Measurements from ENCODE around the gene RBMY1J. TPM values are rescaled to one million over a fixed set of nuclear protein-coding genes. Genes with fewer than 3 reads are reported as not detected.
"Not testable (repeated sequence)": the region's sequence is repeated elsewhere in the genome, so short reads cannot be mapped to it uniquely, and the experiment has no call there.

The RBMY1J gene
- total RNA-seq, 1 donor from 2014 or later, result not detected

GRCh38 chrY:22461962-22462361 is 58.8 kb downstream of the RBMY1J start:
- not testable (repeated sequence) for H3K4me3 Mint-ChIP-seq; H3K9ac ChIP-seq; H3K4me3 ChIP-seq; H3K27ac Mint-ChIP-seq; H3K4me1 ChIP-seq; DNase-seq (ENCODE audit: low spot score); H3K36me3 ChIP-seq; H3K9me3 Mint-ChIP-seq; H3F3A ChIP-seq (ENCODE audit: low read depth); H3K79me2 ChIP-seq (ENCODE audit: low read depth); H4K20me1 ChIP-seq (ENCODE audit: low read depth); H3K27ac ChIP-seq; H3K27me3 Mint-ChIP-seq (ENCODE audit: insufficient read depth, low read depth); H3K36me3 Mint-ChIP-seq; H3K9me3 ChIP-seq (ENCODE audit: low read depth); H3K4me2 ChIP-seq; H3K27me3 ChIP-seq; H2AFZ ChIP-seq (replicated peaks); H3K4me1 Mint-ChIP-seq

Other genes starting within 250 kb of the RBMY1J start
- gene RBMY1F, start 220.5 kb upstream of the RBMY1J start, total RNA-seq (ENCODE audit: low replicate concordance), result not detected in 2 replicates

Data from neural progenitor cell (in vitro differentiated cells).